Measurements from ENCODE around the gene EEF1A2. TPM values are rescaled to one million over a fixed set of nuclear protein-coding genes. Genes with fewer than 3 reads are reported as not detected.

Gene EEF1A2
- total and polyA plus RNA-seq, 2 of the 4 experiments (the other 2 are of a cell fraction) = 1.3 to 4.6 TPM

DNA sequence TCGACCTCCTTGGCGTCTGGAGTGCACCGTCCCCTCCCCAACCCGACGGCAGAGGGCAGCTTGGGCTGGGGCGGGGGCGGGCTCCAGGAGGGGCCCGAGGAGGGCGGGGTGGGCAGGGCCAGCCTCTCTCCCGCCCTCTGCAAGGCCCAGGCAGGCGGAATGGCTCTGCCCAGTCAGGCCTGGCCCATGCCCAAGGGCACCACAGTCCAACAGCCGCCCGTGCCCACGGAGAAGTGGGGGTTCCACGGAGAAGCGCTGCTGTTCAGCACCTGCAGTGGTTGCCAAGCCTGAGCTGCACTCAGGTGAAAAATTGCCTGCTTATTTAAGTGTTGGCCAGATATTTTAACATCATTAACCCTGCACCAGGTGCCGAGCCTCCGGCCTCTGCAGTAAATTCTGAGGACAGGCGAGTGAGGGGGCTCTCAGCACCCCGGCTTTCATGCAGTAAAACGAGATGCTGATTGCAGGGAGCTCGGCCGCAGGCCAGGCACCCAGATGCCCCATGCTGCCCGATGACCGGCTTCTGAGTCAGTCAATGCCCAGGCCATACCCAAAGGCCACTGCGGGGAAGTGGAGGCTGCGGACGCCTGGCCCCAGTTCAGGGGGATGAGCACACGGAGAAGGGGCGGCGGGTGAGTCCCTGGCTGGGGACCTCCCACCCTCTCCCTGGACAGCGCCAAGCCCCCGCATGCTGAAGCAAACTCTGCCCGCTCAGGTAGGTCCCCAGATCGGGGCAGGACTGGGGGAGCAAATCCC, 49.0 kb upstream of the EEF1A2 start, which contains the start of gene SRMS:
Gene SRMS, minus strand, starts transcription at position 25 of the 756 bp plus-strand sequence. CDS start 286 bp downstream, outside the sequence.
- no peak within 1 kb of the TSS for H3K4me3 ChIP-seq (ENCODE audit: insufficient read depth, low read depth, low read length)
- intact Hi-C loops (cut with micrococcal nuclease) (no loop called here), in situ Hi-C loops (cut with MboI; ENCODE audit: low sequenced_read_pairs) (no loop called here), dilution Hi-C loops (cut with HindIII; ENCODE audit: low sequenced_read_pairs, unreplicated experiment) (no loop called here)
- no peak for TF ChIP-seq RAD21 (IDR thresholded peaks at IDR 0.05; ENCODE audit: low read length)
- no peak for TF ChIP-seq CHD1 (IDR thresholded peaks at IDR 0.05; ENCODE audit: low read depth, low read length)
- no peak for TF ChIP-seq MAFK (IDR thresholded peaks at IDR 0.05; ENCODE audit: low read depth, low read length)
- TF ChIP-seq NFE2L2 (IDR thresholded peaks at IDR 0.05; ENCODE audit: low read depth, low read length) = no peak
- TF ChIP-seq RFX5 (IDR thresholded peaks at IDR 0.05; ENCODE audit: low read depth, low read length) = no peak
- TF ChIP-seq, protein P1, sequence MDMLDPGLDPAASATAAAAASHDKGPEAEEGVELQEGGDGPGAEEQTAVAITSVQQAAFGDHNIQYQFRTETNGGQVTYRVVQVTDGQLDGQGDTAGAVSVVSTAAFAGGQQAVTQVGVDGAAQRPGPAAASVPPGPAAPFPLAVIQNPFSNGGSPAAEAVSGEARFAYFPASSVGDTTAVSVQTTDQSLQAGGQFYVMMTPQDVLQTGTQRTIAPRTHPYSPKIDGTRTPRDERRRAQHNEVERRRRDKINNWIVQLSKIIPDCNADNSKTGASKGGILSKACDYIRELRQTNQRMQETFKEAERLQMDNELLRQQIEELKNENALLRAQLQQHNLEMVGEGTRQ (IDR thresholded peaks at IDR 0.05; ENCODE audit: low read depth, low read length) = no peak
- TF ChIP-seq, protein P2, sequence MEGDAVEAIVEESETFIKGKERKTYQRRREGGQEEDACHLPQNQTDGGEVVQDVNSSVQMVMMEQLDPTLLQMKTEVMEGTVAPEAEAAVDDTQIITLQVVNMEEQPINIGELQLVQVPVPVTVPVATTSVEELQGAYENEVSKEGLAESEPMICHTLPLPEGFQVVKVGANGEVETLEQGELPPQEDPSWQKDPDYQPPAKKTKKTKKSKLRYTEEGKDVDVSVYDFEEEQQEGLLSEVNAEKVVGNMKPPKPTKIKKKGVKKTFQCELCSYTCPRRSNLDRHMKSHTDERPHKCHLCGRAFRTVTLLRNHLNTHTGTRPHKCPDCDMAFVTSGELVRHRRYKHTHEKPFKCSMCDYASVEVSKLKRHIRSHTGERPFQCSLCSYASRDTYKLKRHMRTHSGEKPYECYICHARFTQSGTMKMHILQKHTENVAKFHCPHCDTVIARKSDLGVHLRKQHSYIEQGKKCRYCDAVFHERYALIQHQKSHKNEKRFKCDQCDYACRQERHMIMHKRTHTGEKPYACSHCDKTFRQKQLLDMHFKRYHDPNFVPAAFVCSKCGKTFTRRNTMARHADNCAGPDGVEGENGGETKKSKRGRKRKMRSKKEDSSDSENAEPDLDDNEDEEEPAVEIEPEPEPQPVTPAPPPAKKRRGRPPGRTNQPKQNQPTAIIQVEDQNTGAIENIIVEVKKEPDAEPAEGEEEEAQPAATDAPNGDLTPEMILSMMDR (conservative IDR thresholded peaks at IDR 0.05; ENCODE audit: low read depth, low read length) = no peak
- no peak for TF ChIP-seq FOS (IDR thresholded peaks at IDR 0.05; ENCODE audit: low read depth, low read length)
- TF ChIP-seq CEBPB (IDR thresholded peaks at IDR 0.05; ENCODE audit: low read depth, low read length) = no peak
- TF ChIP-seq SMC3 (IDR thresholded peaks at IDR 0.05; ENCODE audit: low read depth, low read length) = no peak
- no peak for TF ChIP-seq RCOR1 (IDR thresholded peaks at IDR 0.05; ENCODE audit: insufficient replicate concordance, low read length)
- TF ChIP-seq, protein P3, sequence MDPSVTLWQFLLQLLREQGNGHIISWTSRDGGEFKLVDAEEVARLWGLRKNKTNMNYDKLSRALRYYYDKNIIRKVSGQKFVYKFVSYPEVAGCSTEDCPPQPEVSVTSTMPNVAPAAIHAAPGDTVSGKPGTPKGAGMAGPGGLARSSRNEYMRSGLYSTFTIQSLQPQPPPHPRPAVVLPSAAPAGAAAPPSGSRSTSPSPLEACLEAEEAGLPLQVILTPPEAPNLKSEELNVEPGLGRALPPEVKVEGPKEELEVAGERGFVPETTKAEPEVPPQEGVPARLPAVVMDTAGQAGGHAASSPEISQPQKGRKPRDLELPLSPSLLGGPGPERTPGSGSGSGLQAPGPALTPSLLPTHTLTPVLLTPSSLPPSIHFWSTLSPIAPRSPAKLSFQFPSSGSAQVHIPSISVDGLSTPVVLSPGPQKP (IDR thresholded peaks at IDR 0.05; ENCODE audit: borderline replicate concordance, low read depth, low read length) = no peak
- TF ChIP-seq POLR2A (IDR thresholded peaks at IDR 0.05; ENCODE audit: low read depth, low read length) = no peak
- TF ChIP-seq MXI1 (IDR thresholded peaks at IDR 0.05; ENCODE audit: borderline replicate concordance, low read depth, low read length) = no peak
- no peak for TF ChIP-seq MAZ (IDR thresholded peaks at IDR 0.05; ENCODE audit: borderline replicate concordance, low read depth, low read length)
- ChIA-PET POLR2A (ENCODE audit: unreplicated experiment) (no interaction called here), CTCF (no interaction called here)
- DNase-seq = no peak
- no peaks in the 10 kb centered on the region for H3K4me1 ChIP-seq (ENCODE audit: control insufficient read depth, insufficient read depth, low read length)
- H3K27ac ChIP-seq (ENCODE audit: insufficient read depth, low read length) = no peak within 1 kb of the TSS
- no peak within 1 kb of the TSS for H3K14ac ChIP-seq (replicated peaks; ENCODE audit: low read depth, low read length)
- no peak within 1 kb of the TSS for H3K4me2 ChIP-seq (ENCODE audit: low read depth, low read length)
- H3K36me3 ChIP-seq (ENCODE audit: control insufficient read depth, insufficient read depth, low read length) = no peaks in the 10 kb centered on the region
- no peak within 1 kb of the TSS for H3K18ac ChIP-seq (ENCODE audit: low read depth, low read length)
- no peak within 1 kb of the TSS for H3K9ac ChIP-seq (ENCODE audit: low read depth, low read length)
- no peak within 1 kb of the TSS for H3K56ac ChIP-seq (ENCODE audit: extremely low read depth, insufficient read depth, low read length)
- no peak within 1 kb of the TSS for H2BK20ac ChIP-seq (ENCODE audit: low read depth, low read length)
- no peak within 1 kb of the TSS for H3K23ac ChIP-seq (ENCODE audit: low read depth, low read length)
- H4K8ac ChIP-seq (ENCODE audit: low read depth in 2 of 2, low read length in 2 of 2) = no peak within 1 kb of the TSS
- no peak within 1 kb of the TSS for H4K91ac ChIP-seq (ENCODE audit: insufficient read depth, low read depth, low read length)
- H3K9me3 ChIP-seq (ENCODE audit: control insufficient read depth, insufficient read depth, low read length) = no peaks in the 10 kb centered on the region
- no peak for ATAC-seq (ENCODE audit: low read depth)
- no peak within 1 kb of the TSS for H2BK120ac ChIP-seq (ENCODE audit: low read depth, low read length)
- no peak within 1 kb of the TSS for H2BK5ac ChIP-seq (ENCODE audit: low read depth, low read length, poor library complexity, severe bottlenecking)
- H4K5ac ChIP-seq (ENCODE audit: low read depth, low read length) = no peak within 1 kb of the TSS
- H3K4ac ChIP-seq (ENCODE audit: low read depth, low read length) = no peak within 1 kb of the TSS
- WGBS, 2 experiments (ENCODE audit: extremely low coverage in 2 of 2, insufficient read length in 1 of 2) = 51% methylated on average over 15 of the region's 35 CpGs; no CpG with 5 or more reads in 1 of the 2 experiments
- H3K9me1 ChIP-seq (ENCODE audit: insufficient read depth, low read length) = no peaks in the 10 kb centered on the region
- peaks cover 40% of the 10 kb centered on the region for H3K27me3 ChIP-seq (ENCODE audit: control insufficient read depth, insufficient read depth, low read length)
- no peak within 1 kb of the TSS for H2AK9ac ChIP-seq (replicated peaks; ENCODE audit: low read depth, low read length, poor library complexity)
- no TSS peak for BruUV-seq (replicated peaks)
- H2BK15ac ChIP-seq (ENCODE audit: low read depth, low read length) = no peak within 1 kb of the TSS
- no peak within 1 kb of the TSS for H2AK5ac ChIP-seq (ENCODE audit: low read depth, low read length)
- H2AFZ ChIP-seq (replicated peaks; ENCODE audit: low read length, poor library complexity) = no peak within 1 kb of the TSS
- H4K20me1 ChIP-seq (ENCODE audit: insufficient read depth, low read length) = no peaks in the 10 kb centered on the region
- no peaks in the 10 kb centered on the region for H3K79me1 ChIP-seq (ENCODE audit: low read depth in 1 of 2, low read length in 2 of 2)

Data from IMR-90 (cell line).